GM18861 (cell line): Measurements from ENCODE around the gene HTR4.

Experiments used
- ATAC-seq: cut with Tn5 transposase; IDR thresholded peaks from one replicate; pipeline ENCODE4 v1.9.1; 2021; ENCODE audit not compliant: unreplicated experiment

The HTR4 gene

GRCh38 chr5:148665431-148665830 lies 11.1 kb upstream of the HTR4 start:
- ATAC-seq, result no peak

DNA sequence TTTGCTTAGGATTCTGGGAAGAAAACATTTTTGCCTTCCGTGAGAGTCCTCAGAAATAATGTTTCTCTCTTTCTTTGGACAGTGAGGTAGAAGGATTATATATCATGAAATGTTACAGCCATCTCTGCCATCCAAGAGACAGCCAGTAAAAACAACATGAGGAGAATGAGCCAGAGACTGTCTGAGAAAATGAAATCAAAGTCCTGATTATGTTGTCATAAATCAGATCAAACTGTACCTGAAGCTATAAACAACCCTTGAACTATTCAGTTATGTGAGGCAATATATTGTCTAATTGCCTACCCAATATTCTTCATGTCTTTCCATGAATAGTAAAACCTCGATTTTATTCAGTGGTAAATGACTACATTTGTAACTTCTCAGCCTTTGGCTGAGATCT lies 9.2 kb upstream of the HTR4 start:
- ATAC-seq, result no peak

DNA sequence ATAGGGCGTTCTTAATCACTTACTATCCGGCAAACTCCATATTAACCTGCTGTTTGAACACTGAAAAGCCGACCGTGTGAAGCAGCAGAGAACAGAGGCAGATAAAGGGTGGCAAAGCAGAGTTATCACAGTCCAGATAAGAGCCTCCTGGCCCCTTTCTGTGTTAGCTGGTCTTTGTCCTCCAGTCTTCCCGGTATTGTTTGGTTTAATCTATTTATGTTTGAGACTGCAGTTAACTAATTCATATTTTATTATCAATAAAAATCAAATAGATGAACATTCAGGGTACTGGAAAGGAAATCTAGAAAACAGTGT lies 6.0 kb upstream of the HTR4 start:
- no peak for ATAC-seq

DNA sequence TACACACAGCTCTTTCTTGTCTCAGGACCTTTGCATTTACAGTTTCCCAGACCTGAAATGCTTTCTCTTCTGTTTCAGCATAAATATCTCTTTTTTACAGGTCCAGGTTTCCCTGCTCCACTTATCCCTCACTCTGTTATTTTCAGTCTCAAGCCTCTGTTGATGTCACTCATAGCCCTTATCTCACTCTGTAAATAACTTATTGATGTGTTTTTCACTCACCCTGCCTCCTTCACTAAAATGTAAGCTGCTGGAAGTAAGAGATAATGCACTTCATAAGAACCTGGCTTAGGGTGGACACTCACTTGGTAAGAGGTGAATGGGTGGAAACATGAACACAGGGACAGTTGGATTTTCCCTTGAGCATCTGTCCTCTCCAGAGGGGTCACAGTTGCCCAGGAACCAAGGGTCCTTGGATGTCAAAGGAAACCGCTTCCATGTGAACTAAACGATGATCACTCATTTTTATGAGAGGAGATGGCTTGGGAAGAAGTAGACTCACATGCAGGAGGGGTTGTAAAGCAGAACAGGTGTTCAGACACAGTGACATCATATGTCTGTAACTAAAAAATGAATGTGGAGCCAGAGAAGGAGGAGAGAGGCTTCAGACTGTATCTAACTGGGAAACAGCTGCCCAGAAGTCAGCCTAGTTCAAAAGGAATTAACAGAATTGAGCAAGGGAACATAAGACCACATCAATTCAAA lies 5.5 kb upstream of the HTR4 start:
- no peak for ATAC-seq

GRCh38 chr5:148653291-148653835 lies 964 bp downstream of the HTR4 start:
- no peak for ATAC-seq

GRCh38 chr5:148651528-148651927 lies 2.8 kb downstream of the HTR4 start:
- ATAC-seq, result no peak

DNA sequence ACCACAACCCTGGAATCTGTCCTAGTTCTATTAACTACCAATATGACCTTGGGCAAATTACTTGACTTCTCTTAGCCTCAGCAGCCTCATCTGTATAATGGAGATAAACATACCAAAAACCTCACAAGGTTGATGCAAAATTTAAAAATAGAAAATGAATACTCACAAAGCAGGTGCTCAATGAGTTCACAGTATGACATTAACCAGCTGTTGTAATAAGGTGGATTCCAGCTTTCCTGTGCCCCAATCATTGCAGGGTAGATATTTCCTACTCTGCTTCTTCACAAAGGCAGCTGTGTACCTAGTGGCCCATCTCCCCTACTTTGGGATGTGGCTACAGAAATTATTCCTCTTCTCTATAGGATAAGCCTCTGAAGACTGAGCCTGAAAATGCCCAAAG lies 8.8 kb downstream of the HTR4 start:
- no peak for ATAC-seq

DNA sequence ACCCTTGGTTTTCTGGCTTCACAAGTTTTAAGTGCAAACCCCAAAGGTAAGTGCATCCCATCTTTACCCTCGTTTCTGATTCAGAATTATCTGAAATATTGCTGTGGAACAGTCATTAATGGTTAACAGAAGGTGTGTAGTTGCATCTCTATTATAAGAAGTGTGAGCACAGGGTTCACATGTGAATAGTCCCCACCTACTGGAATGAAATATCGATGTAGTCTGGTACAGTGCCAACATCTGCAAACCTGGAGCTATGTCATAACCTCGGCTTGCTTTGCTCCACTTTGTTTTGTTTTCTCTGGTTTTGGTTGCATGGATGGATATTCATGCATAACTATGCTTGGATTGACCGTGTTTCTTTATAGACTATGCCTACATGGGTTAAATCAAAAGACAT lies 12.6 kb downstream of the HTR4 start:
- no peak for ATAC-seq

DNA sequence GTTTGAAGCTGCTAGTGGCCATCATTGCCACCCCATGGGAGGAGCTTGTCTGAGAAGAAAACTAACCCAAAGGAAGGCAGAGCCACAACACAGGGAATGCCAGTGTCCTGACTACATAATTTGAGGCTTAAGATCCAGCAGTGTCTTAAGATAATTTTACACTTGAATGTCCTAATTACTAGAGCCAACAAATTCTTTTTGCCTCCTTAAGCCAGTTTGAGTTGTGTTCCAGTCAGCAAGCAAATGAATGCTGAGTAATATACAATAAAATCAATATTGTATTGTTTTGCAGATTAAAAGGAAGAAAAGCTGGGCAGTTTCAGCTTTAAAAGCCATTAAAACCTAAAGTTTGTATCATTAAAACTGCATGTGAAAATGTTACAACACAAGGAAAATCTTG lies 13.9 kb downstream of the HTR4 start:
- ATAC-seq, result no peak

DNA sequence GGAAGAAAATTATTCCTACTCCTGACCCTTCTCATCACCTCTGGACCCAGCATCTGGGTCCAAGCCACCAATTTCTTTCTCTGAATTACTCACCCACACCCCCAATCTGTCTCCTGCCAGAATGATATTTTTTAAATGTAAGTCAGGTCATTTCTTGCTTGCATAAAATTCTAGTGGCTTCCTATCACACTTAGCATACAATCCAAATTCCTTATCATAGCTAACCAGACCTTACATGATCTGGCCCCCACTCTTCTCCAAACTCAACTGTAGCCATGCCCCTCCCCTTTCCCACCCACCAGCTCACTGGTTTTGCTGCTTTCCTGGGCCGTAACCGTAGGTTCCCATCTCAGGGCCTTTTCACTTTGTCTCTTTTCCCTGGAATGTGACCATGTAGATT lies 15.2 kb downstream of the HTR4 start:
- ATAC-seq, result no peak

DNA sequence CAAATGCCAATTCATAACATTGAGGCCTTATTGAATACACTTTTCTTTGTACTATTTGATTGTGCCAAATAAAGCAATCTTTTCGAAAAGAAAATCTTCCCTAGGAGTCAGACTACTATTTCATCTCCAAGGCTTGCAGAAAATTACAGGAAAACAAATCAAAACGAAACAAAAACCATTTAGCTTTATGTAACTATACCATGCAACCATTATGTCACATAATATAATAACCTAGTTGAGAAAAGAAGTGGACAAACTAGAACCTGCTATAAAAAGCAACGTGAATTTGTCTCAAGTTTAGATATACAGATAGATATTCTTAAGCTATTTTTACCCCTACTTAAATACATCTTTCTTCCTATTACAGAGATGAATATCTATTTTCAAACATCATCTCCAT lies 18.0 kb downstream of the HTR4 start:
- no peak for ATAC-seq

GRCh38 chr5:148635321-148636083 lies 18.8 kb downstream of the HTR4 start:
- ATAC-seq, result no peak

DNA sequence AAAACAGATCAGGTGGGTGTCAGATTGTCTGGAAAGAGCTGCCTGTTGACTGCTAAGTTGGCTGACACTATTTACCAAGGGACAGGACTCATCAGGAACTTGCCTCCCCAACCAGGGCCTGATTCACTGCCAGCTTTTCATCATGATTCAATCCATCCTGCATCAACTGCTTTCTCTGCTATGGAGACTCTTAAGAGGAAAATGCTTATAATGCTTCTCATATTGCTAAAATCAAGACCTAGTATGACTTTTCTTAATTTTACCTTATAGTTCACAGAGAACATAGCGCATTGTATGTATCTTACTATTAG lies 21.3 kb downstream of the HTR4 start:
- ATAC-seq, result no peak

DNA sequence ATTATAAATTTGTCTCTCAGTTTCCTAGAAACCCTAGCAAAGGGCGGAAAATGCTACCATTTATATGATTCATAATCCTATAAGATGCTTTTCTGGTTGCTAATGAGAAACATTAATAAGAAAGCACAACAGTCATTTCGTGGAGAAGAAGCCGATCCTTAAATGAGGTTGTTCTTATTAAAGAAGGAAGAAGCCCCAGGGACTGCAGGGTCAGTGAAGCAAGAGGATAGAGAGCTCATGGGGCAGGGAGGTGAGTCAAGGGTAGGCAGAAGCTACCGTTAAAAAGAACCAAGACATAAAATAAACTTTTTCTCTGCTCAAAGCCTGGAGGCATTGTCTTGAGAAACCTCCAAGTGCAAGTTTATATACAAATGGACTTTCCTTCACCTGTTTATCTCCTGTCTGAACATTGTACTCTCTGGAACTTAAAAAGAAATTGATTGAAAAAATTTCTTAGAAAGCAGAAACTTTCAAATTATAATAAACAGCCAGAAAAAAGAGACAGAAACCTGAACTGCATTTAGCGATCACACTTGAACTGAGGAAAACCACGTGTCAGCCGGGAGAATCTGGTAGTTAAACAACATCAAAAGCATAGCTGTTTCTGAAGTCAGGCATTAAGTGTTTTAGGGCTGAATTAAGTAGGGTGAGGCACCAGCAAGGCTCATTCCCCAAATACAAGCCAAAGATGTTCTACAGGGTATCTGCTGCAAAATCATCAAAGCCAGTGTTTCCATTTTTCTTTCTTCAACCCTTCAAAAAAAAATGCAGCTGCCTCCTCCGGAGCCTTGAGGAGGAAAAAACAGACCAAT lies 21.9 kb downstream of the HTR4 start:
- ATAC-seq, result no peak

DNA sequence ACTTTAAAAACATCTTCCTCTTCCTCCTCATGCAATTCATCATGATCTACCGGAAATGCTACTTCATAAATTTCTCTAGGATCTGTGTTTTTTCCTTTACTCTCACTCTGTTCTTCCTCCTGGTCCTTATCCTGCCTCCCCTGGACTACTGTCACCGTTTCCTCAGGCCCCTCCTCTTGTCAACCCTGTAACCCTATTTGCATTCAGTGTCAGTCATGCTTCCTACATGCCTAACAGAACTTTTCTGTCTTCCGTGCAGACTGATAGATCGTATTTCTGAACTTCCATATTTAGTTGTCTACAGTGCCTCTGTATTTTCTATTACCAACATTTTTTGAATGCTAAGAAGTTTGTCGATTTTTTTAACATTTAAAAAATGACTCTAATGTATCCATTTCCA lies 27.3 kb downstream of the HTR4 start:
- no peak for ATAC-seq

GRCh38 chr5:148626081-148626613 lies 28.2 kb downstream of the HTR4 start:
- no peak for ATAC-seq

DNA sequence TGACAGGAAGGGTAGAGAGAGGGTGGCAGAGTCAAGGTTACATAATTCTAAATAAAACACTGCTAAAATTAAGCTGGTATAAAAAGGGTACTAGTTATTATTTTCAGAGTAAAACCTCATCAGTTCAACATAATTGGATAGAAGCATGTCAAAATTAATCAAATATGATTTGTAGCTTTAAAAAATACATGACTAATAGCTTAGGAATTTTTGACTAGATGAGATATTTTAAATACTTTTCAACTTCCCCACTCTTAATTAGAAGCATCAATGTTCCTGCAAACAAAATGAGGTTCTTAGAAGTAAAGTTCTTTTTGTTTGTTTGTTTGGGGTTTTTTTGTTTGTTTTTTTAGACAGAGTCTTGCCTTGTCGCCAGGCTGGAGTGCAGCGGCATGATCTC lies 29.1 kb downstream of the HTR4 start:
- ATAC-seq, result no peak

GRCh38 chr5:148623741-148624140 lies 30.6 kb downstream of the HTR4 start:
- no peak for ATAC-seq

DNA sequence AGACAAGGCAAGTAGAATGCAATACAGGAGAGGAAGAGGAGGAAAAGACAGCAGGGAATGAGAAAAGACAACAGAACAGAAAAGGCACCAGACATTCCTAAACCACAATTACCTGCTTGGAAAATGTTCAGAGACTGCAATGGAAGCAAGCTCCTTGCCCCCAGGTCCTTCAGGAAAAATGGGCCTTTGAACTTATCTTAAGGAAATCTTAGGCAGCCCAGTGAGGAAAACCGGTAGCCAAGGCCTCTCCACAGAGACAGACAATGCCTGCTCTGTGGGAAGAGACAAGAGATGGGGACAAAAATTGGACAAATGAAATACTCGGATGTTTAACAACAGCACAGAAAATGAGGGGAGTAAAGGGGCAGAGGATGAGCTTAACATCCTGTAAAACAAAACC lies 31.2 kb downstream of the HTR4 start:
- no peak for ATAC-seq

DNA sequence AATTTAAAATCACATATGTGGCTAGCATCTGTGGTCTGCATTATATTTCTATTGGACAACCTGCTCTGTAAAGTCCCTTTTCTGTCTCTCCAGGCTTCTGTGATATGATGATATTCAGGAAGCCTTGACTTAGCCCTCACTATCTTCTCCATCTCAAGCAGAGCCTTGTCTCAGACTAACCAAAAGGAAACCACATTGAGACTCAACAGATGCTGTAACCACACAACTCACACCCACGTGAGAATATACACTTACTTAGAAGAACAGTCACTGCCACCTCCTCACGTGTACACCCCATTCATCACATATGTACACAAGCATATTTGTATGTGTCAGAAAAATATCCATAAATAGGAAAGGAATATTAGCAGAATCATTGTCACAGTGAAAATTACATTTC lies 33.6 kb downstream of the HTR4 start:
- peak; percentile 56 for ATAC-seq

DNA sequence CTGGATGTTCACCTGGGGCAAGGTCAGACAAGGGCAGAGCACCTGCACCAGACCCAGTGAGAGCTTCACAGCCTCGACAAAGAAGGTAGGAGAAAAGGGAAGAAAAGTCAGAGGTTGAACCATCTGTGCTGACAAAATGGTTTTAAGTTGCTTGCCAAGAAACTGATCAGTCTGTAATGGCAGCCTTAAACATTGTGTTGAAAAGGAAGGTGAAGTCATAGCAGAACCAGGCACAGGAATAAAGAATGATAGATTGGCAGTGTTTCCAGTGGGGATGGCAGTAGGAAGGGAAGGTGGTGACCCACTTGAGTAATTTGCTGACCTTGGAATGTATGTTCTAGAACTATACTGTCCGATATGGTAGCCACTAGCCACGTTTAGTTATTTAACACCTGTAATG lies 34.2 kb downstream of the HTR4 start:
- ATAC-seq, result no peak

DNA sequence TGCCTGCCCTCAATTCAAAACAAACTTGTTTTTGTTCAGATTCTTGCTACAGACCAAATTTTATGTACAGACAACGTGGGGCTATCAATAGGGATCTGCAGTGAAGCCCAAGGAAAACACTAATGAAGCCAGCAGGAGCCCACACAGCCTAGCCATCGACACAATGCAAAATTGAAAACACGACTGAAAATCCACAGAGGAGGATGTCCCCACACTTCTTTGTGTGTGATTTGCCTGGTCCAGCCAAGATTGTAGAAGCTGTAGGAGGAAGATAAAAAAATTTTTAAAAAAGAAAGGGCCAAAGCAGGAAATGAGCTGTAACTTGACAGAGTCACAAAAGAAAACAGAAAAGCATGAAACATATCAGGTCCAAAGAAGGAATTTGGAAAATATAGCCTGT lies 34.8 kb downstream of the HTR4 start:
- no peak for ATAC-seq
